ENCODE data around the gene HIPK2. TPM values are rescaled to one million over a fixed set of nuclear protein-coding genes. Genes with fewer than 3 reads are reported as not detected.
"Not testable (repeated sequence)": the region's sequence is repeated elsewhere in the genome, so short reads cannot be mapped to it uniquely, and the experiment has no call there.

The HIPK2 gene
- total and polyA plus RNA-seq, 2 experiments from 2014 or later: 18.2 to 22.9 TPM

DNA sequence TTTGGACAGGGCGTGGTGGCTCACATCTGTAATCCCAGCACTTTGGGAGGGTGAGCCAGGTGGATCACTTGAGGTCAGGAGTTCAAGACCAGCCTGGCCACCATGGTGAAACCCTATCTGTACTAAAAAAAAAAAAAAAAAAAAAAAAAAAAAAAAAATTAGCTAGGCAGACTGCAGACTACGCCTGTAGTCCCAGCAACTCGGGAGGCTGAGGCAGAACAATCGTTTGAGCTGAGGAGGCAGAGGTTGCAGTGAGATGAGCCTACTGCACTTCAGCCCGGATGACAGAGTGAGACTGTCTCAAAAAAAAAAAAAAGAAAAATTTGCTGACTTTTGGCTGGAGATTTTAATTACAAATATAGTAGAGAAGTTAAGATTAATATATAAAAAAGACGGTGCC is 104.0 kb downstream of the HIPK2 start:
- no peak overlapping the region for H3K27ac ChIP-seq
- WGBS (ENCODE audit: low lambda C conversion rate, missing lambda C conversion rate): 92% methylated on average over 6 of the region's 6 CpGs

GRCh38 chr7:139673230-139673629 is 104.6 kb downstream of the HIPK2 start:
- Histone ChIP-seq H3K4me2 (no peak overlapping the region), H3K27ac (no peak overlapping the region), H3K9me2 (replicated peaks; ENCODE audit: insufficient read depth) (no peaks in the 10 kb centered on the region), H3K79me2 (peaks cover 50% of the 10 kb centered on the region), H3K36me3 (replicated peaks; ENCODE audit: insufficient read depth, low read depth) (no peaks in the 10 kb centered on the region), H3K4me3 (no peak overlapping the region), H2AFZ (no peak overlapping the region), H3K4me1 (ENCODE audit: insufficient read depth) (no peaks in the 10 kb centered on the region), H3K27me3 (no peaks in the 10 kb centered on the region), H4K20me1 (ENCODE audit: insufficient read depth, poor library complexity, severe bottlenecking) (no peaks in the 10 kb centered on the region), H3K9me3 (ENCODE audit: low read depth) (no peaks in the 10 kb centered on the region)
- TF ChIP-seq EZH2 (IDR thresholded peaks at IDR 0.05; ENCODE audit: borderline replicate concordance) (no peak), EZH2phosphoT487 (IDR thresholded peaks at IDR 0.05; ENCODE audit: low read depth, severe bottlenecking, unreplicated experiment) (no peak)
- TF ChIP-seq, protein P1, sequence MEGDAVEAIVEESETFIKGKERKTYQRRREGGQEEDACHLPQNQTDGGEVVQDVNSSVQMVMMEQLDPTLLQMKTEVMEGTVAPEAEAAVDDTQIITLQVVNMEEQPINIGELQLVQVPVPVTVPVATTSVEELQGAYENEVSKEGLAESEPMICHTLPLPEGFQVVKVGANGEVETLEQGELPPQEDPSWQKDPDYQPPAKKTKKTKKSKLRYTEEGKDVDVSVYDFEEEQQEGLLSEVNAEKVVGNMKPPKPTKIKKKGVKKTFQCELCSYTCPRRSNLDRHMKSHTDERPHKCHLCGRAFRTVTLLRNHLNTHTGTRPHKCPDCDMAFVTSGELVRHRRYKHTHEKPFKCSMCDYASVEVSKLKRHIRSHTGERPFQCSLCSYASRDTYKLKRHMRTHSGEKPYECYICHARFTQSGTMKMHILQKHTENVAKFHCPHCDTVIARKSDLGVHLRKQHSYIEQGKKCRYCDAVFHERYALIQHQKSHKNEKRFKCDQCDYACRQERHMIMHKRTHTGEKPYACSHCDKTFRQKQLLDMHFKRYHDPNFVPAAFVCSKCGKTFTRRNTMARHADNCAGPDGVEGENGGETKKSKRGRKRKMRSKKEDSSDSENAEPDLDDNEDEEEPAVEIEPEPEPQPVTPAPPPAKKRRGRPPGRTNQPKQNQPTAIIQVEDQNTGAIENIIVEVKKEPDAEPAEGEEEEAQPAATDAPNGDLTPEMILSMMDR (IDR thresholded peaks at IDR 0.05; ENCODE audit: poor library complexity): no peak
- 71% methylated on average over 5 of the region's 5 CpGs for WGBS (ENCODE audit: low lambda C conversion rate, missing lambda C conversion rate)
- no peak for DNase-seq (ENCODE audit: low spot score)

More for the DNA sequence above, 104.0 kb downstream of the HIPK2 start:
- H3K79me2 ChIP-seq: peaks cover 49% of the 10 kb centered on the region
- H3K9me3 ChIP-seq (ENCODE audit: low read depth): no peaks in the 10 kb centered on the region
- no peaks in the 10 kb centered on the region for H3K9me2 ChIP-seq (replicated peaks; ENCODE audit: insufficient read depth)
- no peak overlapping the region for H3K4me3 ChIP-seq
- H3K4me1 ChIP-seq (ENCODE audit: insufficient read depth): no peaks in the 10 kb centered on the region
- no peaks in the 10 kb centered on the region for H4K20me1 ChIP-seq (ENCODE audit: insufficient read depth, poor library complexity, severe bottlenecking)
- TF ChIP-seq, protein P1 (IDR thresholded peaks at IDR 0.05; ENCODE audit: poor library complexity): no peak
- no peak for TF ChIP-seq EZH2 (IDR thresholded peaks at IDR 0.05; ENCODE audit: borderline replicate concordance)
- TF ChIP-seq EZH2phosphoT487 (IDR thresholded peaks at IDR 0.05; ENCODE audit: low read depth, severe bottlenecking, unreplicated experiment): no peak
- no peaks in the 10 kb centered on the region for H3K27me3 ChIP-seq
- no peak for DNase-seq (ENCODE audit: low spot score)
- no peak overlapping the region for H3K4me2 ChIP-seq
- H3K36me3 ChIP-seq (replicated peaks; ENCODE audit: insufficient read depth, low read depth): no peaks in the 10 kb centered on the region
- no peak overlapping the region for H2AFZ ChIP-seq

GRCh38 chr7:139671967-139672366 is 105.8 kb downstream of the HIPK2 start:
- Histone ChIP-seq H3K36me3 (replicated peaks; ENCODE audit: insufficient read depth, low read depth) (no peaks in the 10 kb centered on the region), H3K79me2 (peaks cover 49% of the 10 kb centered on the region), H3K27me3 (no peaks in the 10 kb centered on the region), H3K27ac (no peak overlapping the region), H3K4me2 (no peak overlapping the region), H3K4me3 (no peak overlapping the region), H2AFZ (no peak overlapping the region), H3K9me3 (ENCODE audit: low read depth) (no peaks in the 10 kb centered on the region), H3K4me1 (ENCODE audit: insufficient read depth) (no peaks in the 10 kb centered on the region), H3K9me2 (replicated peaks; ENCODE audit: insufficient read depth) (no peaks in the 10 kb centered on the region), H4K20me1 (ENCODE audit: insufficient read depth, poor library complexity, severe bottlenecking) (no peaks in the 10 kb centered on the region)
- 84% methylated on average over 3 of the region's 3 CpGs for WGBS (ENCODE audit: low lambda C conversion rate, missing lambda C conversion rate)
- no peak for DNase-seq (ENCODE audit: low spot score)
- TF ChIP-seq EZH2phosphoT487 (IDR thresholded peaks at IDR 0.05; ENCODE audit: low read depth, severe bottlenecking, unreplicated experiment) (no peak), EZH2 (IDR thresholded peaks at IDR 0.05; ENCODE audit: borderline replicate concordance) (no peak)
- TF ChIP-seq, protein P1 (IDR thresholded peaks at IDR 0.05; ENCODE audit: poor library complexity): no peak

GRCh38 chr7:139670662-139671061 is 107.1 kb downstream of the HIPK2 start:
- peaks cover 46% of the 10 kb centered on the region for H3K79me2 ChIP-seq
- not testable (repeated sequence) for H3K4me3 ChIP-seq; H3K4me2 ChIP-seq; H3K4me1 ChIP-seq (ENCODE audit: insufficient read depth); DNase-seq (ENCODE audit: low spot score); H3K27ac ChIP-seq; H3K9me3 ChIP-seq (ENCODE audit: low read depth); H2AFZ ChIP-seq; H3K9me2 ChIP-seq (replicated peaks; ENCODE audit: insufficient read depth); H4K20me1 ChIP-seq (ENCODE audit: insufficient read depth, poor library complexity, severe bottlenecking); H3K36me3 ChIP-seq (replicated peaks; ENCODE audit: insufficient read depth, low read depth); H3K27me3 ChIP-seq
- WGBS (ENCODE audit: low lambda C conversion rate, missing lambda C conversion rate): 96% methylated on average over 7 of the region's 7 CpGs

Measured in hepatocyte (in vitro differentiated cells).